Anterior cingulate cortex (tissue), 58 donors: ENCODE measurements around the gene PXN.

ENCODE experiments used
- DNase-seq, 58 donors: peaks; one replicate each; lab custom pipeline; 2025; lab: John Stamatoyannopoulos, UW

PXN gene

DNA sequence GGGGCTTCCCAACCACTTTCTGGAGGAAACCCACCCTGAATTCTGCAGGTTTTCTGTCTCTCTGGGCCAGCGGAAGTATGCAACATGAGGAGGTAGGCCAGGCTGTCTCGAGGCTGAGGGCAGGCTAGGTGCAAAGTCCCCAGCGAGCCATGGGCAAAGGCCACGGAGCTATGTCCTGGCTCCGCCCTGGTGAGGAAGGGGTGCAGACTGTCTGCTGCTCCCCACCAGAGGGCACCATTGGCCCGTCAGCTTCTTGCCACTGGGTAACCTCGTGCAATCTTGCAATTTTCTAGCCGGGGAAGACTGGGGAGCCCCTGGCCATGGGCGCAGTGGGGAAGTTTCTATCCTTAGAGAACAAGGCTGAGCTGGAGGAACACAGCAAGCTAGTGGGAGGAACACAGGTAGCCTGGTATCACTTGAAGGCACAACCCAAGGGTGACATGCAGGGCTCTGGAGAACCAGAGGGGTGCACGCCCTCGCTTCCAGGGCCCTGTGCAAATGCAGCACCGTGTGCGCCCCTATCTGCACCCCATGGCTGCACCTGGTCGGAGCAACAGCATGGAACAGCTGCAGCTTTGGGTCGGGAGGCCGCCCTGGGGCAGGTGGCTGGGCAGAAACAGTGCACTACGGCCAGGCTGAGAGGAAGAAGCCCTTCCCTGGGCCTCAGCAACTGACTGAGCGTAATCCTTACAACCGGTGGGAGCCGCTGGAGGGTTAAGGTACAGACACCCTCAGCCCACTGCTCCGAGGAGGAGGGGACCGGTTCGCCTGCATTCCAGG is 37.0 kb downstream of the PXN start:
- DNase-seq = peak in 56 of 58 donors; percentile 26 to 86 (median 70)

DNA sequence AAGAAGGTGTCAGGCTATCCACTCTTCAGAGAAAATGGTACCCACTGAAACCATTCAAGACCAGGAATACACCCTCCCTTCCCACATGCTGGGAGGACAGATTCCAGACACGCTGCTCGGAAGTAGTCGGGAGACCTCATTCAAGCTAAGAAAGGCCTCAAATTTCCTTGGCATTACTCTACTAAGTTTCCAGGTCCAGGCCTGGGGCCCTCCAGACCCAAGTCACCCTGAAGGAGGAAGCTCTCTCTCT is 37.6 kb downstream of the PXN start:
- no peak for DNase-seq

DNA sequence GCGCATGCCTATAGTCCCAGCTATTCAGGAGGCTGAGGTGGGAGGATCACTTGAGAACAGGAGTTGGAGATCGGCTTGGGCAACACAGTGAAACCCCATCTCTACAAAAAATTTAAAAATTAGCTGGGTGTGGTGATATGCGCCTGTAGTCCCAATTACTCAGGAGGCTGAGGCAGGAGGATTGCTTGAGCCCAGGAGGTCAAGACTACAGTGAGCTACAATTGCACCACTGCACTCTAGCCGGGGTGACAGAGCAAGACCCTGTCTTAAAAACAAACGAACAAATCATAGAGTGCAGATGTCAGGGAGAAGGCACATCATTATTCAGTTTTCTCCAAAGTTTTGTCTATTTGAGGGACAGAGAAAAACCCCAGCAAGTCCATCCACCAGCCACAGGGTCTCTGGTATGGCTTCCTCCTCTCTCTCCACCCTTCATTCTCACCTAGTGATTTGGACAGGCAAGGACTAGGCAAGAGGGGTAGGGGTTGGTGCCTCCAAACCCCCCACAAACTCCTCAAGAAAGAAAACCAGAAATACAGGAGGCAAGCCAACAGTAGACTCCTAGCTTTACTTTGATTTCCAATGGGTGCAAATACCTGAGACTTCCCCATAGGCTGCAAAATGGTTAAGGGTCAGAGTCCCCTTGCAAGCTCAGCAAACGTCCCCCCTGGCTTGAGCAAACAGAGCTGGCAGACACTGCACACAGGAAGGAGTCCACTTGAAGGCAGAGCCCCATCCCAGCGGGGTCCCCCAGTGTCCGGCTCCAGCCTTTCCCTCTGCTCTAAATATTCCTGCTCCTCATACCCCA is 38.1 kb downstream of the PXN start:
- no peak for DNase-seq

DNA sequence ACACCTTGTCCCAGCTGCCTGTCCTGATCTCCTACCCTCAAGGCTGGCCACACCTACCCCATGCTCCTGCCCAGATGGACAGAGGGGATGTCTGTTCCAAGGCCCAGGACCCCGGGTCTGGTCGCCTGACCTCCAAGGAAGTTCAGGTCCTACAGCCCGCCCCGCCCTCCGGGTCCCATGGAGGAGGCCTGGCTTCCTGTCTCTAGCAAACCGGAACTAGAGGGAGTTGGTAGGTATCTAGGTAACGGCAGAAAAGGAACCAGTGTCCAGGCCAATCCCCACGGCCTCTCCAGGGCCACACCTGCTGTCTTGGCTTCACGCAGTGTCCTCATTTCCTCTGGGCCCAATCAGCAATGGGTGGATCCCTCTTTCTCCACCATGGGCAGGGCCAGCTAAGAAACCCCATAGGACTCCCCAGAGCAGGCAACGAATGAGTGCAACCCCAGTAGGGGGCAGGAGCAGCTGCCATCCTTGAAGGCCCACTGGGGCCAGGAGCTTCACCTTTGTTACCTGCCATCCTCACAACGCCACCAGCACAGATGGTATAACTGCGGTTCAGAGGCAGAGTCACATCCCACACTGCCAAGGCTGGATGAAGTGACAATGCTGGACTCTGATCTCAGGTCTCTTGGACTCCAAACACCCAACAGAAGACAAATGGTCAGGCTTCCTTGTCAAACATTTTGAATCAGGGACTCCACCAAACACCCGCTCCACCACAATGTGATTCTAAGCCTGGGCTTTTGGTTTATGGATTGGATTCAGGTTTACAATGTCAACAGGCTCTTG is 39.5 kb downstream of the PXN start:
- DNase-seq = no peak

DNA sequence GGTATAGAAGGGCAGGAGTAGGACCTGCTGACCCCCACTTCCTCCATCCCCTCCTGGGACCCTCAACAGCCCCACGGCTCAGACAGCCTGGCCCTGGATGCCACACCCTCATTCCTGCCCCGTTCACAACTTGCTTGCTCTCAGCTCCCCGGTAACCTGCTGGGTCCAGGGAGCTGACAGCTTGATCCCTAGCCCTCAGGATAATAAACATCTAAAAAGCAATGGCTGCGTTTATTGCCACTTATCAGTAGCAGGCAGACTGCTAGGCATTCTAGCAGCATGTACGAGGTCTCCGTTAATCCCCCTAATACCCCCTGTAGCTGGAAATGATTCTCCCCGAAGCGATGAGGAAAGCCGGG is 40.4 kb downstream of the PXN start:
- no peak for DNase-seq

DNA sequence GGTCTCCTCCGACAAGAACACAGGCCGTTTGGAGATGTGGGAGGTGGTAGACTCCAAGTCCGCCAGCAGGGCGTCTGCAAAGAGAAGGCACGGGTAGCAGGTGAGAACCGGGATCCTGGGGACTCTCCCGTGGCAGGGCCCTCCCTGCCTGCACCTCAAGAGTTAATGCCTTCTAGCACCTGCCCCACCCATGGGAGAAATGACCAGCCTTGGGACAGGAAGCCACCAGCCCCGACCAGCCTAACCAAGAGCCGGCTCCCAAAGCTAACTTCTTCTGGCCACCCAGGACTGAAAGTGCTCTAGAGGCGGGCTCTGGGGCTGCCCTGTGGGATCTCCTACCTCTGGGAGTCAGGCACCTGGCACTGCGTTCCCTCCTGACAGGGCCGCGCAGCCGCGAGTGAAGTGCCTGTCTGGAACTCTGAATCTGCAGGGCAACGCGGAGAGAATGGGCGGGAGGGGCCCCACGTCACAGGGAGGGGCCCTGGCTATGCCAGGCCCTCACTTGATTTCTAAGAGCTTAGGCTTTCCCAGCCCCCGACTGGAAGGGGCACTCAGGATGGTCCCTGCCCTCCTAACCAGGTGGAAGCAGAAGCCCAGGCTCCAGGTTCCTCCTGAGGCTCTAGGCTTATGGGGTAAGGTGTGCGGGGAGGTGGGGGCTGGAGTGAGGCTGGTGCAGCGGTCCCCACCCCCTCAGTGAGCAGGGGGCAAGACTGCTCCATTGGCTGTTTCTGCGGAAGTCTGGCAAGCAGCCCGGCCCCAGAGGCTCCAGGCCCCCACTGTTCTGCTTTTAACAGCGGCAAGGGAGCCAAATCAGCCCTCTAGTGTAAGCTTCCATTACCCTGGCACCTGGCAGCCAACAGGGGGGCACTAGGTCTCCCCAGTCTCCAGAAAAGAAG is 41.0 kb downstream of the PXN start:
- DNase-seq = peak in 27 of 58 donors; percentile 11 to 69 (median 30)

DNA sequence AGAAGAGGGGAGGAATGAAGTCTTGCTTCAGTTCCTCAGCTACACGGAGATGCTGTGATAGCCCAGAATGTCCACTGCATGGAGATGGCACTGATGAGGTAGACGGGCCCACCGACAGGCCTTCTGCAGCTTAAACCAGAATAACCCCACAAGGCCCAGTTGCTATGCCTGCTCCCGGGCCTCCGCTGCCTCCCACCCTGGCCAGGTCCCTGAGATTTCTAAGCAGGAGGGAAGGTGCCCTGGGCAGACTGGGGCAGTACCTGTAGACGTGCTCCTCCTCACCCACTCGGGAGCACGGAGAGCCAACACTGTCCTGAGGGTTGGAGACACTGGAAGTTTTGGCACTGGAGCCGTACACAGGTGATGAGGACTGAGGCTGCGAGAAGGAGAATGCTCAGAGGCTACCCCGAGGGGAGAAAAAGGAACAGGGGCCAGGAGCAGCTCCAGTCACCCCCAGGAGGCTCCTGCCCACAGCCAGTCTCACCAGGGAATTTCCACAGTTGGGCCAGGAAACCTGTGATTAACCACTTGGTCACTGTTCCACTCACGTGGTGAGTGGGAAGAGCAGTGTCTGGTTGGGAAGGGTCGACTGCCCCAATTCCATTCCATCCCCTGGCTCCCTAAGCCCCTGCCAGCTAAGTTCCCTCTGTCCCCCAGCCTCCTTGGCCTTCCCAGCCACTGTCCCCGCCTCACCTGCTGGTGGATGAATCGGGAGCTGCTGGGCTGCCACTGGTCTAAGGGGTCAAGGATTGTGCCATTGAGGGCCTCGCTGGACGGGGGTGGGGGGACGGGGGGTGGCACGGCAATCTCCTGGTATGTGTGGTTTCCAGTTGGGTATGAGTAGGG is 41.8 kb downstream of the PXN start:
- no peak for DNase-seq

DNA sequence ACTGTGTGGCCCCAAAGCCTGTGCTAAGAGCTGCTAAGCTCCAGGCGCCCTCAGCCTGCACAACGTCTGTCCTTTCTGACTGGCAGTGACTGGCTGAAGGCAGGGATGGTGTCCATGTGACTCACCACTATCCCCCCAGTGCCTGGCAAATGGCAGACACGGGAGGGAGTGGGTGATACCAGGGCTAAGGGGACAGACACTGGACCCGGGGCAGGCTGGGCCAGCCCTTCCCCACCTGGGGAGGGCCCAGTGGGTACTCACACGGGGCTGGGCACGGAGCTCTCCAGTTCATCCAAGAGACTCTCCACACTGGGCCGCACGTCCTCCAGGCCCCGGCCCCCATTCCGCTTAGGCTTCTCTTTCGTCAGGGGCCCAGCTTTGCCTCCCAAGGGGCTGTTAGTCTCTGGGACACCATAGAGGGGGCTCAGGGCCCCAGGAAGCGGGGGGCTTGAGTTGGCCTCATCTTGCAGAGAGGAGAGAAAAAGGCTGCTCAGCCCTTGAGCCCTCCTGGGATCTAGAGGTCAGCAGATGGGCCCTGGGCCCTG is 43.2 kb downstream of the PXN start:
- no peak for DNase-seq

DNA sequence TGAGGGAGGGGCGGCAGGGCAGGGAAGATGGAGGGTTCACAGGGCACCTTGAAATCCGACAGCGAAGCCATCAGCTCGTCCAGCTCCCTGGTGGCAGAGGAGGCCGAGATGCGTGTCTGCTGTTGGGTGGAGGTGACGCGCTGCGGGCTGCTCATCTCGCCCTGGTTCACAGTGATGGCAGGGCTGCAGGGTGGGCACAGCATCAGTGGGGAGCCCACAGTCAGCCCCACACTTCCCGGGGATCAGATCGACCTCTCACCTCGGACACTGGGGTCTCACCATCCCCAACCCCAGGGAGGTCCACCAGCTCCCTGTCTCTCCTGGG is 44.0 kb downstream of the PXN start:
- no peak for DNase-seq

DNA sequence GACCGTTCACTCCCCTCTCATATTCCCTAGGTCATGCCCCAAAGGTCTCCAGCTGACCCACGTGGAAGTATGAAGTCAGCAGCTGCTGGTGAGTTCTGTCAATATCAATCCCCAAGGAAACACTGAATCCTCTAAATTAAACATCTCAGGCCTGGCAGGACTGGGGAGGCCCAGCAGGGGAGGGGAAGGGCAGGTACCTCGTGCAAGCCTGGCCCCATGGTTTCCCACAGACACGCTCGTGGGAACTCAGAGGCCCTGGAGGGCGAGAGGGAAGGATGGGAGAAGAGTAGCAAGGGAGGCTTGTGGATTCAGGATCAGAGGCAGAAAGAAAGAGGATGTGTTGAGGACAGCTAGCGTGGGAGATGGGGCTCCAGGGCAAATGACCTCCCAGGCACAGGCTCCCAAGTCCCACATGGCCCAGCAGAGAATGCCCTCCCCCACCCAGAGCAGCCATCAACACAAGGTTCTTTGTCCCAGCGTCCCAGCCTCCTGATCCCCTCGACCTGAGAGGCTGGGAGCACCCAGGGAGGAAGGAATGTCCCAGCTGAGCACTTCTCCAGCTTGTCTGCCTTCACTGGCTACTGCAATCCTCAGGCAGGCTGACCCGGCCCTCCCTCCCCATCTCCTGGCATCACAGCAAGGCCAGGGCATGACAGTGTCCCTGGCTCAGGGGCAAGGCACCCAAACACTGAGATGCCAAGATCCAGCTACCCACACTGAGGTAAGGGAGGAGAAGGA is 44.5 kb downstream of the PXN start:
- peak in 5 of 58 donors; percentile 7 to 26 (median 19) for DNase-seq

DNA sequence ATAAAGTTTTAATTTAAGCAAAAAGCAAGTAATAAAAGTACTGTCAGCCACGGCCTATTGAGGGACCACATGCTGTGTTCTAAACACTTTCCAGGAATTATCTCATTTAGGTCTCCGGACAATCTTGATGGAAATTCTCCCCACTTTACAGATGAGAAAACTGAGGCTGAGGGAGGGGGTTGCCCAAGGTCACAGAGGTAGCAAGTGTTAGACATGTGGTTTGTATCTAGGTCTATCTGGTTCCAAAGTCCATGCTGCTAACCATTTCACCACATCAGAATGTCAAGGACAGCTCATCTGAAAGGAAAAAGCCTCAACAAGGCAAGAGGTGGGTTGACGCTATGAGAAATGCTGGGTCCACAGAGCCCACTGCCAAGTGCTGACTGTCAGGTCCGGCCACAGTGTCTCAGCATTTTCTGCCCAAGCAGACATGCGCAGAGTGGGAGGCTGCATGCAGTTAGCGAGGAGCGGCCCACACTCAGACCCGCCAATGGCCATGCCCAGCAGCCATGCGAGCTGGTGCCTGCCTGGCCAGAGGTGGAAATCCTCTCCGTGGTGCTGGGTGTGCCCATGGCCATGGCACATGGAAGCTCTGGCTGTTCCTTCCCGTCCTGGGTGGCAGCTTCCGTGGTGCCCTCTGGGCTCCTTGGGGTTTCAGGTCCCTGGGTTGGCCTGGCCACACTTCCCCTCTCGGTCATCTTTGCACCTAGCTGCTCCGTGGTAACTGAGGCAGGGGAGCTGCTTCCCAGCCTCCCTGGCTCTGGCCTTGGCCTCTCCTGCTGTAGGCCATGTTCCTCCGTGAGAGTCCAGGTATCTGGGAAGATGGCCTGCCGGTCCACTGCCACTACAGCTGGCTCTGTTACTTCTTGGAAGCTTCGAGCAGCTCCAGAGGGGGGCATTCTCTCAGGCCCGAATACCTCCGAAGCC is 46.6 kb downstream of the PXN start:
- no peak for DNase-seq

DNA sequence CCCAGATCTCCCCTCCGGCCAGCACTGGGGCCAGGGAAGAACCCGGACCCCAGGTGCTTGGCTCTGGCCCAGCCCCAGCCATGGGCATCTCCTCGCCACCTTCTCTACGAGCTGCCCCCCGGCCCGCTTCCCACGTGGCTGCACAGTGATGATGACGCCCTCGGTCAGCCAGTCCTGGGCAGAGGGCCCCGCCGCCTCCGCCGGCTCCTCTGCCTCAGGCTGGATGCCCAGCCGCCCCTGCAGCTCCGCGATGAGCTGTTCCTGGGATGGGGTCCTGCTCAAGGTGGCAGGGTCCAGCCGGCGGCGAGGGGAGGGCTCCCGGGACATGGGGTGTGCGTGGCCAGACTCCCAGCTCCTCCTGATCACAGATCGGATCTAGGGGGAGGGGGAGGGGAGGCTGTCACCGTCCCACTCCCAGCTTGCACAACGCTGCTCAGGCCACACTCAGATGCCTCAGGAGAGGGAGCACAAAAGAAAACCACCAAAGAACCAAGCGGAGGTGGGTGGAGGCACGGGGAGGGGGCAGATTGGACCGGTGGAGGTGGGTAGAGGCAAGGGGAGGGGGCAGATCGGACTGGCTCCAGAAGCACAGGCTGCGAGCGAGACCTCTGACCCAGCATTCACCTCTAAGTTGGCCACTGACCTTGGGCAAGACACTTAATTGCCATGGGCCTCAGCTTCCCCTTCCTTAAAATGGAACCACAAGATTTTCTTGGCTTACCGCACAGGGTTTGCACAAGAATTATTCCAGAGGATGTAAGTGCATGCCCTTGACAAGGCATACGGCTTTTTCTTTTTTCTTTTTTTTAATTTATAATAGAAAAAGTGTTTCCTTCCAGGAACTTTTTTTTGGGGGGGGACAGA is 48.6 kb downstream of the PXN start:
- peak in 1 of 58 donors; percentile 28 for DNase-seq

DNA sequence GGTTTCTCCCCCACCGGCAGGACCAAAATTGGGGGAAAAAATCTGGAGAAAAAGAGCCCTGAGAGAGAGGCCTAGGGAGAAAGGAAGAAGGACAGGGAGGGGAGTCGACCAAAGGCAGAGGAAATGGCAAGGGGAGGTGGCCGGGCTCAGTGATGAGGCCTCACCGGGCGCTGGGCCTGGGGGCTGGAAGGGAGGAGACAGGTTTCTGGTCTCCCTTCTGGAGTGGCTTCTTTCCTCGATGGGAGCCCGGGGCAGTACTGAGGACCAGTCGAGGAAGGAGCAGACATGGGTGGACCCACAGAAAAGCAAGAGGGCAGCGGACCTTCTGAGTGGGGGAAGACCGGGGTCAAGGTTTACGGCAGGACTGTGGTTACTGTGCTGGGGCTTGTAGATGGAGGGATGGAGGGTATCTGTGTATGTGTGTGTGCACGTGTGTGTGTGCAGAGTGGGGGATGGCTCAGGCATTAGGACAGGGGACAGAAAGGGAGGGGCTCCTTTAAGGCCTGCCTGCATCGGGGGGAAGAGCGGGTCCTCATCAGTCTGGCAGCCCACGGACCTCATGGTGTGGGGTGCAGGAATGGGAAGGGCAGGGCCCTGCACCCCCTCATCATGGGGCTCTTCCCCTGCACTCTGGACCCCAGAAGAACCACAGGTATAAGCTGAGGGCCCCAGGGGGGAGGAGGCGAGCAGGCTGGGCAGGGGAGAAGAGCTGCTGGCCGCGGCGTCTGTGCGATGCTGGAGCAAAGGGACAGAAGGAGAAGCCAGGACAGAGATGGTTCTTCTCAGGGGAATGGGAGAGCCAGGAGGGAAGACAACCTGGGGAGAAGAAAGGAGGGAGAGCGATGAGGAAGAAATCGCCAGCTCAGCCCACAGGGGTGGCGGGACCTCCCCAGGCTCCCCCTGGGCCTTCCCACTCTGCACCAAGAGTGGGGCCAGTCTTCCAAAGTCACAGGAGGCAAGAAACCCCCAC is 49.5 kb downstream of the PXN start:
- DNase-seq = no peak

DNA sequence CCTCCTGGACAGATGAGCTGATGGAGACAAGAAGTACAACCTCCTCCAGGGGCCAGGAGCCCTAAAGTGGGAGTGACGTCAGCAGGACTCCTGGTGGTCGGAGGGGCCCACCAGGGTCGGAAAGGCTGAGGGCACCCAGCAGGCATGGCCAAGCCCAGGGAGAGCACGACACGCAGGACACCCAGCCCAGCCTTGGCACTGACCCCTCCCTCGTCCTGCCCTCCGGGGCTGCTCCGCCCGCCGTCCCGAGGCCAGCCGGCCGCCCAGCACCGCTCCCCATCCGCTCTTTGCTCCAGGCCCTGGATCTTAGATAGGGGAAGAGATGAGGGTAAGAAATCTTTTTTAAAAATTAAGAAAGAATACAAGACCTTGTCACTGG is 50.2 kb downstream of the PXN start:
- no peak for DNase-seq

DNA sequence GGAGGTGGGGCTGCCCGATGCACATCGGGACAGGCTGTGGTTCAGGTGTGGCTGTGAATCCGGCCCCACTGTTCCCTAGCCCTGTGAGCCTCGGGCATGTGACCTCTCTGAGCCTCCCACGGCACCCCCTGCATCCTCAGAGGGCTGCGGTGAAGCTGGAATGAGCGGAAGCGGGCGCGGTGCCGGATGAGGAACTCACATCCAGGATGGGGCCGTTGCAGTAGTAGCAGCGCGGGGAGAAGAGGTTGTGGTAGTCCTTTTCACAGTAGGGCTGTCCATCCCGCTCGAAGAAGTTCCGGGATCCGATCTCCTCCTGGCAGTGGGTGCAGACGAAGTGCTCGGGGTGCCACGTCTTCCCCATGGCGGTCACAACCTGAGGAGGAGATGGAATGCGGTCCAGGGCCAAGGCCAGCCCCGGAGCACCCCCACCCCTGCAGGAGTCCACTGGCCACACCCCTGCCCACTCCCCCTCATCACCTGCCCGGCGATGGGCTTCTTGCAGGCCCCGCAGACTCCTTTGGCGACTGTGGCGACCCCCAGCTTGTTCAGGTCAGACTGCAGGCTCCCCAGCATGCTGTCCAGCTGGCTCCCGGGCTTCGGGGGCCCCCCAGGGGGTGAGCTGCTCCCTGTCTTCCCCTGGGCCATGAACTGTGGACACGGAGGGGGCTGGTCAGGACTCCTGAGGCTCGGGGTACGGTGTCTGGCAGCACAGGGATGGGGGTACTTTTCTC is 50.7 kb downstream of the PXN start:
- no peak for DNase-seq
